M059J (cell line): ENCODE results near the gene IPO9. TPM values are rescaled to one million over a fixed set of nuclear protein-coding genes. Genes with fewer than 3 reads are reported as not detected.
"Not testable (repeated sequence)": the region's sequence is repeated elsewhere in the genome, so short reads cannot be mapped to it uniquely, and the experiment has no call there.

Experiments
- DNase-seq: peaks from one replicate; pipeline ENCODE4 v3.0.0-alpha.2; 2012; ENCODE audit warnings: low read depth
- total RNA-seq: library from RNA; depleted of rRNA; stranded (reverse); fragments of >200 nt; shearing (Covaris generic); gene quantifications from 2 replicates; pipeline ENCODE4 v1.2.3, GENCODE V29; 2014

IPO9 gene
- total RNA-seq, 1 experiment from 2014 or later = 43.9 TPM

DNA sequence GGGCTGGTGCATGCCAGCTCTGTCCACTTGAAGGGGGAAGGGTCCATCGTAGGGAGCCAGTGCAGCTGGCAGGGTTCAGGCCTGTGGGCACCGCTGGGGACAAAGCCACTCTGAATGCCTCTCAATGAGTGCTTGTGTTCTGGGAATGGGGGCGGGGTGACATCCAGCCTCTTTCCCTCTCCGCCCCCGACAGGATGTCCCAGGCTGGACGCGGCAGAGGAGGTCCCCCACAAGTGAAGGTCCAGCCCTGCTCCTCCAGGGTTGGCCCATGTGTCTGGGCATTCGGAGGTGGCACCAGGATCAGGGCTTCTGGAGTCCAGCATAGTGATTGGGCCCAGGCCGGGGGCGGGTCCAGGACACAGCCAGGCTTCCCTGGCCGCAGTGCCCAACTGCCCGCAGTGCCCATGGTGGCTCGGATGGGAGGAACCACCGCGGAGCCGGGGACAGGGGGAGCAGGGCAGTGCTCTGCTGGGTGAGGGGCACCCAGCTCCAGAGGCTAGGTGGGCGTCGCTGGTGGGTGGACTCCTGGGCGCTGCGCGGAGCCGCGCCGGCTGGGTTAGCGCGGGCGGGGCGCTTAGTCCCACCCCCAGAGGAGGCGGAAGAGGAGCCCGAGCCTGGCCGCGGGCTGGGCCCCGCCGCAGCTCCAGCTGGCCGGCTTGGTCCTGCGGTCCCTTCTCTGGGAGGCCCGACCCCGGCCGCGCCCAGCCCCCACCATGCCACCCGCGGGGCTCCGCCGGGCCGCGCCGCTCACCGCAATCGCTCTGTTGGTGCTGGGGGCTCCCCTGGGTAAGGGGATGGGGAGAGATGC is 59.5 kb downstream of the IPO9 start, which contains the start of gene SHISA4:
Gene SHISA4, plus strand, starts transcription at position 617 of the 808 bp plus-strand sequence. Its CDS starts 97 bp downstream, at position 714.
- peak; percentile 89 for DNase-seq

DNA sequence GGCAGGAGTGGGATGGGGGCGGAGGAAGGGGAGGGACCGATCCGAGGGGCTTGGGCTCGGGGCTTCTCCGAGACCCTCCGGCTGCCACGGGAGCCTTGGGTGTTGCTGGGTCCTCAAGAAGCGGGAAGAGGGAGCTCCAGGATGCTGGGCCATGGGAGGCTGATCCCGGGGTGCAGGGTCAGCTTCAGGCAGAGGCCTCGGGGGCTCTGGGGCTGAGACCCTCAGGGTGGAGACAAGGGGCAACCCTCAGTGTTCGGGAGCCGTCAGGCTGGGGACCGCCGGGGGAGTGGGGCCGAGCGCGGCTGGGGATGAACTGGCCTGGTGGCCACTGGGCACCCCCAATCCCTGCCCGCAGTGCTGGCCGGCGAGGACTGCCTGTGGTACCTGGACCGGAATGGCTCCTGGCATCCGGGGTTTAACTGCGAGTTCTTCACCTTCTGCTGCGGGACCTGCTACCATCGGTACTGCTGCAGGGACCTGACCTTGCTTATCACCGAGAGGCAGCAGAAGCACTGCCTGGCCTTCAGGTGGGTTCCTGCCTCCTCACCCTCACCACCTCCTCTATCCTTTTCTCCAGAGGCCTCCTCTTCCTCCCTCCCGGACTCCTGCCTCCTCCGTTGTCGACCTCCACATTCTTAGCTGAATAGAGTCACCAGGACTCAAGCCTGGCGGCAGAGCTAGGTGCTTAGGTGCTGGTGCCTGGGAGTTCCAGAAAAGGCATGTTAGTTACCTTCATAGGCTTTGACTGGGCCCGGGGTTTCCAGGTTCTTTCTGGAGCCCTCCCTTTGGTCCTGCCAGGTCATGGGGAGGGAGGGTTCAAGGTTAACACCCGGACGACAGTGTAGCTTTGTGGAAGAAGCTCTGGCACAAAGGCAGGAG is 60.4 kb downstream of the IPO9 start:
- no peak for DNase-seq

DNA sequence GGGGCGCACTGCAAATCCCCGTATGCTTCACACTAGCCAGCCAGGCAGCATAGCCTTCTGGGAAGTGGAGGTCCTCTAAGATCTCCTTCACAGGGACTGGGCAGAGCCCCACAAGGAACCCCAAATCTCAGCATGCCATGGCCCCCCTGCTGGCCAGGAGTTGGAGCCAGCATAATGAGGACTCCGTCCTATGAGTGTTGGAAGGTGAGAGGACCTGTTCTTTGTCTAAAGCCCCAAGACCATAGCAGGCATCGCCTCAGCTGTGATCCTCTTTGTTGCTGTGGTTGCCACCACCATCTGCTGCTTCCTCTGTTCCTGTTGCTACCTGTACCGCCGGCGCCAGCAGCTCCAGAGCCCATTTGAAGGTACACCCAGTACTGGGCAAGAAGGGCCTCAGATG is 61.3 kb downstream of the IPO9 start:
- DNase-seq = no peak

DNA sequence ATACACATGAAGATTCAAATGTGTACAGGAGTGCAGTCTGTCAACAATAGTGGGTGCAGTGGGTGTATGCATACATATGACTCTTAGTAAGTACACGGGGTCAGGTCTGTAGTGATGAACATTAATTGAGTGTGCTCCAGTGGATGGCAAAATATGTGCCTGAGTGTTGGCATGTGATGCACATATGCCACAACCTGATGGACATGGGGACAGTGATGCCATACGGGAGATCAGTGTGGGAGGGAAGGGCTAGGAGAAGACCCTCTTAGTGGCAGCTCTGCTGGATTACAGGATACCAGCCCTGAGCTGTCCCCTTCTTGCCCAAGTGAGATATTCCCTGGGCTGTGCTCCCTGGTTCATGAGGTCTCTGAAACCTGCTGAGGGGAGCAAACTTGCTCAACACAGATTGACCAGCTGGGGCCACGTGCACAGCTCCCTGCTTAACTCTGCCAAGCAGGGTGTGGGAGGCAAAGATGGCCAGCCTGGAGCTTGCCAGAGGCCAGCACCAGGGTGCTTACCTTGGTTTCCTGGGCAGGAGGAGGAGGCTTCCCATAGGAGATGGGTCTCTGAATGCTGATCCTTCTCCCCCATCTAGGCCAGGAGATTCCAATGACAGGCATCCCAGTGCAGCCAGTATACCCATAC is 62.0 kb downstream of the IPO9 start:
- no peak for DNase-seq

- no peak for DNase-seq
These were observed 62.6 kb downstream of the IPO9 start for GRCh38 chr1:201891451-201892045.

- no peak for DNase-seq
These were observed 63.3 kb downstream of the IPO9 start for GRCh38 chr1:201892211-201892610.

- DNase-seq = peak; percentile 57
These were observed 64.5 kb downstream of the IPO9 start for GRCh38 chr1:201893431-201893830.

DNA sequence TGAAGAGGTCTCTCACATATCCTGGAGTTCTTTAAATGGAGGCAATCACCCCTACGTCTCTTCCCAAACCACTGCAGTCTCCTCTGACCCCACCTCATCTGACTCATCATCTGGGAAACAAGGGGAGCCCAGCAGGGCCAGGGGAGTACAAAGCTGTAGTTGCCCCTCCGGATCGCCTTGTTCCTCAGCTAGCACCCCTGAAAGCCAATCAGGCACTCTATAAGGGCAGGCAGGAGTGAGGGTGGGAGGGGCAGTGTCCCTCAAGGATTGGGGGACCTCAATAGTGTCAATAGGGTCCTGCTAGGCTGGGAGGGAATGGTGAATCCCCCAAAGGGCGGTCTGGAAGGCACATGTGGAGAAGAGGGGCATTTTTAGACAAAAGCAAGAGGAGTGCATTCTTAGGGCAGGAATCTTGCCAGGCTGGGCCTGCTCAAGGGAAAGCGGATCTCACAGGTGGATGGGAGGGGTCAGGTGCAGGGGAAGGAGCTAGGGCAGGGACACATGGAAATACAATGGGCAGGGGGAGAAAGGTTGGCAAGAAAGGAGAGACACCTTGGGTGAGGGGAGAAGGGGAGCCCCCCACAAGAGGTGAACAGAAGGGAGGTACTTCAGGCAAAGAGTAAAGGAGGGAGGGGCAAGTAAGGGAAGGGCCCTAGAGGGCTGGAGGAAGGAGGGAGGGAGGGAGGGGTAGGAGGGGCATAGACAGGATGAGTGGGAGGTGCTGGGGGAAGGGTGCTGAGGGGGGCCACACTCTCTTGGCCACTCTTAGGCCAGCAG is 65.6 kb downstream of the IPO9 start:
- DNase-seq = no peak

DNA sequence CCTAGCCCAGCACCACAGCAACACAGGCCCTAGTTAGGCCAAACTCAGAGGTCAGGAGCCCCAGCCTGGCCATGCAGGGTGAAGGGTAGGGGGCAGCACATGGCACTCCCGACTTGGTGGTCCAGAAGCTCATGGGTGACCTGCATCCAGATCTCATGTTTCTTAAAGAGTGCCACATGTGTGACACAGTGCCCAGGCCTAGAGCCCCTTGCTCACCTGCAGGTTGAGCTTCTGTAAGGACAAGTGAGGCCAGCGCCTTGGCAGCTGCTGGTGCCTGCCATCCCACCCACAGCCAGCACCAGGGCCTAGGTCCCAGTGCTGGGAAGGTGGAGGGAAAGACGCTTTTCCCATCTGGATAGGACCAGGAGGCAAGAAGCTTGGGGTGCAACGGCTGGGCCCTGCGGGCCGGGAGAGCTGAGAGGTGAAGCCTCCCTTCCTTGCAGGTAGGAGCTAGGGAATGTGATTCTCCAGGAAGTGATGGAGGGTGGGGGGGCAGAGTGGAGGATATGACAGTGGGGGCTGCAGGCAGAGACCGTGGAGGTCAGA is 66.2 kb downstream of the IPO9 start:
- no peak for DNase-seq

DNA sequence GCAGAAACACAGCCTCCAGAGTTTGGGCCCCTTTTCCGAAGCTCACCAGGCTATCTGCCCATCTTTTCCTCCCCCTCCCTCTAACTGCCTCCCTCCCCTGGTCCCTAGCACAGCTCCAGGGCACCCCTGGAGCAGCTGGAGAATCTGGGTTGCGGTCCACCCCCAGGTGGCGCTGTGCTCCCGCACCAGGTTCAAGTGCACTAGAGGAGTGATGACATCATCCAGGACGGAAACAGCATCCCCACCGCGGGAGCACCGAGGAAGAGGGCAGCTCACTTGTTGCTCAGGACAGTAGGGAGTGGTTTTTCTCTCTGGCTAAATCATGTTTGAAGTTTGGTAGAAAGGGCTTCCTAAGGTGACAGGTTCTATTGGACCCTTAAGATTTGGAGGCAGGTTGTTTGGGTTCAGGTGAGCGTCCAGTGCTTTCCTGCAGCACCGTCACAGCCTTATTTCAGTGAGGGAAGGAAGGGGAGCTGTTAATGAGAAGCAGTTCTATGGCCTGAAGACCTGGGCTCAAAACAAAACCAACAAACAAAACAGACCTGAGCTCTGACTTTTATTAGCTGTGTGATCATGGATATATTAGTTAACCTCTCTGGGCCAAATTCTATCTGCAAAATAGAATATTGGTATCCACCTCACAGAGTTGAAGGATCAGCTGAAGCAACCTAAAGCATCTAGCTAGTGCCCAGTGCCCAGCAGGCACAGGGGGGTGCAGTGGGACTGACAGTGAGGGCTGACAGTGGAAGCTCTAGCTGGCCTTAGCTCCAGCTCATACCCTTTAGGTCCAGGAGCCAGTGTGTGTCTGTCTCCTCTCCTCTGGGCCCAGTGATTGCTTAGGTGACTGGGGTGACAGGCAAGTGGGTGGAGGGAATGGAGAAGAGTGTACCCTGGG is 67.2 kb downstream of the IPO9 start:
- peak; percentile 90 for DNase-seq

GRCh38 chr1:201896951-201897391 is 68.0 kb downstream of the IPO9 start:
- peak; percentile 85 for DNase-seq

DNA sequence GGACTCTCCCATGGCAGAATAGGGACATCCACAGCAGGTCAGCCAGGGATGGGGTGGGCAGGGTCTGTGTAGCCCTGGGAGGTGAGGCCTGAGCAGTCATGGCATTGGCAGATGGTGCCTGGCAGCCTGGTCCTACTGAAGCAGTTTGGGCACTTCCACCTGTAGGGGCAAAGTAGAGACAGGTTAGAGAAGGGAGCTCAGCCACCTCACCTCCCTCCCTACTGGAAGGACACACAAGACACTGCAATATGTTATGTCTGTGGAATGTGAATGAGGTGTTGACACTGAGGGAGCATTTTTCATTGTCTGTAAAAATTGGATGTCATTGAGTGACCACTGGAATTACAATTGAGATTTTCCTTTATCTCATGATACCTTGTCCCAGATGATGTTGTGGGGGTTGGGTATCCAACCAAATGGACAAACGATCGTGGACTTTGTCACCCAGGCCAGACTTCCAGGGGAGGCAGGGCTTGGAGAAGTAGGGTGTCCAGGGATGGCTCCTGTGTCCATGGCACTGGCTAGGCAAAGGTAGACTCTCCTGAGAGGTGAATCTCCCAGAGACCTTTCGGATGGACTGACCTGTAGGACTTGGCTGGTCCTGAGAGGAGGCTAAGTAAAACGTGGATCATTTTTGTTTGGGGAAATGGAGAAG is 69.4 kb downstream of the IPO9 start:
- no peak for DNase-seq

GRCh38 chr1:201898992-201899391 is 70.0 kb downstream of the IPO9 start:
- no peak for DNase-seq

GRCh38 chr1:201899683-201900429 is 70.9 kb downstream of the IPO9 start:
- no peak for DNase-seq

GRCh38 chr1:201900476-201900875 is 71.5 kb downstream of the IPO9 start:
- no peak for DNase-seq

- not testable (repeated sequence) for DNase-seq
These were observed 72.1 kb downstream of the IPO9 start for GRCh38 chr1:201901036-201901435.

- peak; percentile 79 for DNase-seq
These were observed 73.2 kb downstream of the IPO9 start for GRCh38 chr1:201902198-201902597.

GRCh38 chr1:201903135-201903534 is 74.2 kb downstream of the IPO9 start:
- DNase-seq = peak; percentile 92
